ENCODE measurements around the gene GPER1. TPM values are rescaled to one million over a fixed set of nuclear protein-coding genes. Genes with fewer than 3 reads are reported as not detected.

GPER1 gene
- total and polyA plus RNA-seq, 8 donors = 0.20 to 3.5 (median 1.0) TPM

GRCh38 chr7:1081931-1082401 lies 5.9 kb upstream of the GPER1 start:
- H3K4me1 ChIP-seq = peaks cover 11 to 20% (median 14%) of the 10 kb centered on the region in 3 donors
- no peak overlapping the region for H3K27ac ChIP-seq
- H3K9me3 ChIP-seq = no peaks in the 10 kb centered on the region
- DNase-seq (peak in 1 of 6 donors; percentile 65), FAIRE-seq (no peak), ATAC-seq (no peak)
- no peaks in the 10 kb centered on the region for H3K36me3 ChIP-seq
- intact Hi-C loops (cut with DNase I) = no loop called here
- no peak for TF ChIP-seq CTCF (IDR thresholded peaks at IDR 0.05)
- no peaks in the 10 kb centered on the region for H3K27me3 ChIP-seq
- no peak overlapping the region for H3K4me3 ChIP-seq
- 73 to 75% methylated on average over 31 of the region's 31 CpGs for WGBS, 2 donors

- Histone ChIP-seq H3K36me3 (no peaks in the 10 kb centered on the region), H3K9me3 (no peaks in the 10 kb centered on the region), H3K4me3 (no peak overlapping the region), H3K27me3 (no peaks in the 10 kb centered on the region), H3K4me1 (peaks cover 9 to 19% (median 13%) of the 10 kb centered on the region in 3 donors), H3K27ac (no peak overlapping the region)
- WGBS, 2 donors = 91 to 93% methylated on average over 45 of the region's 45 CpGs
- FAIRE-seq (no peak), DNase-seq (peak in 1 of 6 donors; percentile 76), ATAC-seq (no peak)
- TF ChIP-seq CTCF (IDR thresholded peaks at IDR 0.05) = no peak
- intact Hi-C loops (cut with DNase I) = no loop called here
These were observed 3.9 kb upstream of the GPER1 start for GRCh38 chr7:1083729-1084657.

- no peak for TF ChIP-seq CTCF (IDR thresholded peaks at IDR 0.05)
- DNase-seq (no peak), FAIRE-seq (no peak), ATAC-seq (no peak)
- no peaks in the 10 kb centered on the region for H3K27me3 ChIP-seq
- no peaks in the 10 kb centered on the region for H3K9me3 ChIP-seq
- WGBS, 2 donors = 89% methylated on average over 10 of the region's 10 CpGs
- H3K27ac ChIP-seq = no peak overlapping the region
- no peak overlapping the region for H3K4me3 ChIP-seq
- peaks cover 9 to 19% (median 13%) of the 10 kb centered on the region in 3 donors for H3K4me1 ChIP-seq
- no peaks in the 10 kb centered on the region for H3K36me3 ChIP-seq
- intact Hi-C loops (cut with DNase I) = no loop called here
These were observed 2.6 kb upstream of the GPER1 start for GRCh38 chr7:1085266-1085665.

- ATAC-seq (no peak), FAIRE-seq (no peak), DNase-seq (peak in 1 of 6 donors; percentile 72)
- no peaks in the 10 kb centered on the region for H3K27me3 ChIP-seq
- 92 to 94% methylated on average over 11 of the region's 11 CpGs for WGBS, 2 donors
- H3K9me3 ChIP-seq = no peaks in the 10 kb centered on the region
- intact Hi-C loops (cut with DNase I) = no loop called here
- no peak overlapping the region for H3K27ac ChIP-seq
- no peaks in the 10 kb centered on the region for H3K36me3 ChIP-seq
- H3K4me1 ChIP-seq = peaks cover 9 to 19% (median 13%) of the 10 kb centered on the region in 3 donors
- H3K4me3 ChIP-seq = no peak overlapping the region
- no peak for TF ChIP-seq CTCF (IDR thresholded peaks at IDR 0.05)
These were observed 1.9 kb upstream of the GPER1 start for GRCh38 chr7:1085910-1086421.

Measured in pancreas (tissue), 10 donors.